Measurements from ENCODE around the gene WWC2.

- TF ChIP-seq EZH2 (IDR thresholded peaks at IDR 0.05) (no peak), POLR2AphosphoS5 (IDR thresholded peaks at IDR 0.05; ENCODE audit: borderline replicate concordance, low read depth, low read length) (no peak), FOXP2 (optimal IDR thresholded peaks at IDR 0.05; ENCODE audit: control extremely low read depth, extremely low read length, insufficient read depth) (no peak)
Observed at GRCh38 chr4:183178201-183178600, 79.1 kb downstream of the WWC2 start.
